Measurements from ENCODE around the gene TSPAN15. TPM values are rescaled to one million over a fixed set of nuclear protein-coding genes. Genes with fewer than 3 reads are reported as not detected.

TSPAN15 gene
- polyA plus RNA-seq, 1 donor (not counting 4 experiments of a cell fraction or from before 2014, with no cell fraction given): 2.1 TPM

DNA sequence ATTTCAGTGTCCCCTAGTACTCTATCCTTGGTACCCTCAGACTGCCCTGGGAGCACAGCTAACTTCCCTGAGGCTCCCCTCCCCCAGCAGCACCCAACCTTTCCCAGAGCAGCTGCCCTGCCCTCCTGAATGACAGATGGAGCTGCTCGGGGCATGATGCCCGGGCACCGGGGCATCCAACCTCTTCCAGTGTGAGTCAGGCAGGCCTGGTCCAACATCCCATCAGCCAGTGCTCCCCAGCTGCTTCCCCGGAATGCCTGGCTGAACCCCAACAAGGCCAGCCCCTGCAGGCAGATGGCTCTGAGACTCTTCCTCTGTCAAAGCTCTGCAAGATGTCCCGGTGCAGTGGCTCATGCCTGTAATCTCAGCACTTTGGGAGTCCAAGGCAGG is 11.9 kb upstream of the TSPAN15 start:
- H3K9me1 ChIP-seq (ENCODE audit: control insufficient read depth, extremely low read depth, insufficient read depth, low read length): no peaks in the 10 kb centered on the region
- H3K9ac ChIP-seq (ENCODE audit: control insufficient read depth, extremely low read depth, insufficient read depth, low read length): peak overlapping the region; percentile 74
- DNase-seq (ENCODE audit: low read depth, low spot score) (no peak), FAIRE-seq (peak; percentile 83)
- peak overlapping the region; percentile 91 for H3K27ac ChIP-seq (ENCODE audit: control insufficient read depth, insufficient read depth, low read length)
- dilution Hi-C loops (cut with MboI; ENCODE audit: extremely low pct_ligation_motif_present, low sequenced_read_pairs): no loop called here
- H3K9me3 ChIP-seq (ENCODE audit: control insufficient read depth, low read depth, low read length): no peaks in the 10 kb centered on the region
- no peak for TF ChIP-seq EZH2 (IDR thresholded peaks at IDR 0.05; ENCODE audit: low read length)
- TF ChIP-seq, protein P1, sequence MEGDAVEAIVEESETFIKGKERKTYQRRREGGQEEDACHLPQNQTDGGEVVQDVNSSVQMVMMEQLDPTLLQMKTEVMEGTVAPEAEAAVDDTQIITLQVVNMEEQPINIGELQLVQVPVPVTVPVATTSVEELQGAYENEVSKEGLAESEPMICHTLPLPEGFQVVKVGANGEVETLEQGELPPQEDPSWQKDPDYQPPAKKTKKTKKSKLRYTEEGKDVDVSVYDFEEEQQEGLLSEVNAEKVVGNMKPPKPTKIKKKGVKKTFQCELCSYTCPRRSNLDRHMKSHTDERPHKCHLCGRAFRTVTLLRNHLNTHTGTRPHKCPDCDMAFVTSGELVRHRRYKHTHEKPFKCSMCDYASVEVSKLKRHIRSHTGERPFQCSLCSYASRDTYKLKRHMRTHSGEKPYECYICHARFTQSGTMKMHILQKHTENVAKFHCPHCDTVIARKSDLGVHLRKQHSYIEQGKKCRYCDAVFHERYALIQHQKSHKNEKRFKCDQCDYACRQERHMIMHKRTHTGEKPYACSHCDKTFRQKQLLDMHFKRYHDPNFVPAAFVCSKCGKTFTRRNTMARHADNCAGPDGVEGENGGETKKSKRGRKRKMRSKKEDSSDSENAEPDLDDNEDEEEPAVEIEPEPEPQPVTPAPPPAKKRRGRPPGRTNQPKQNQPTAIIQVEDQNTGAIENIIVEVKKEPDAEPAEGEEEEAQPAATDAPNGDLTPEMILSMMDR (optimal IDR thresholded peaks at IDR 0.05 in 1 of 3, IDR thresholded peaks at IDR 0.05 in 1 of 3, conservative IDR thresholded peaks at IDR 0.05 in 1 of 3; ENCODE audit: extremely low read depth in 1 of 3, insufficient read depth in 2 of 3, low read length in 3 of 3): no peak
- H4K20me1 ChIP-seq (ENCODE audit: control insufficient read depth, extremely low read depth, insufficient read depth, low read length): no peaks in the 10 kb centered on the region
- H3K36me3 ChIP-seq (ENCODE audit: control insufficient read depth in 2 of 2, extremely low read depth in 1 of 2, insufficient read depth in 2 of 2, low read length in 2 of 2): no peaks in the 10 kb centered on the region
- peak overlapping the region; percentile 64 for H3K4me2 ChIP-seq (ENCODE audit: control insufficient read depth, extremely low read depth, insufficient read depth, low read depth, low read length)
- peak overlapping the region in 2 of 3 experiments; percentile 11 to 29 for H3K4me3 ChIP-seq (ENCODE audit: control insufficient read depth in 2 of 3, extremely low read depth in 1 of 3, insufficient read depth in 2 of 3, low read depth in 1 of 3, low read length in 3 of 3)
- H3K79me2 ChIP-seq (ENCODE audit: control insufficient read depth, insufficient read depth, low read length): no peaks in the 10 kb centered on the region
- peaks cover 35% of the 10 kb centered on the region for H3K4me1 ChIP-seq (ENCODE audit: control insufficient read depth, extremely low read depth, insufficient read depth, low read length)
- H3K27me3 ChIP-seq (ENCODE audit: control insufficient read depth, extremely low read depth, insufficient read depth, low read length): no peaks in the 10 kb centered on the region
- H2AFZ ChIP-seq (ENCODE audit: control insufficient read depth, low read length): peak overlapping the region; percentile 45

DNA sequence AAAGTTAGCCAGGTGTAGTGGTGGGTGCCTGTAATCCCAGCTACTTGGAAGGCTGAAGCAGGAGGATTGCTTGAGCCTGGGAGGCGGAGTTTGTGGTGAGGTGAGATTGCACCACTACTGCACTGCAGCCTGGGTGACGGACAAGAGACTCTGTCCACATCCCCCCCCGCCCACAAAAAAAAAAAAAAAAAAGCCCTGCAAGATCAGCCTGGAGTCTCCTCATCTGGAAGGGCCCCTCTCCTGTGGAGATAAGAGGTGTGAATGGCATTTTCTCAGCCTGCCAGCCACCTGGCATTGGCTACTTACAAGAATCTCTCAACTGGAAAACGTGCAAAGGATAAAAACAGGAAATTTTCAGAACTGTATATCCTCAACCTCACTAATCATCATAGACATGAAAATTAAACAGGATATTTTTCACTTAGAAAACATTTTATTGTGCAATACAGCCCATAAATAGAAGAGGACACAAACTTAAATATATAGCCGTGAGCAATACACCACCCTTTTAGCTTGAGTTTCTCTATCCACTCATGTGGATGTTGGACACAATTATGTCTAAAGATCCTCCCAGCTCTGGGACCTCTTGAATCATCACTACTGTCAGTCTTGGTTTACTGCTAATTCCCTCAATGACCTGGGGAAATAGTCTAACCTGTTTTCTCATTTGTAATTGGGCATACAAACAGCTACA is 11.3 kb upstream of the TSPAN15 start:
- Histone ChIP-seq H3K4me1 (ENCODE audit: control insufficient read depth, extremely low read depth, insufficient read depth, low read length) (peaks cover 35% of the 10 kb centered on the region), H3K4me2 (ENCODE audit: control insufficient read depth, extremely low read depth, insufficient read depth, low read depth, low read length) (peak overlapping the region; percentile 64), H4K20me1 (ENCODE audit: control insufficient read depth, extremely low read depth, insufficient read depth, low read length) (no peaks in the 10 kb centered on the region), H3K36me3 (ENCODE audit: control insufficient read depth in 2 of 2, extremely low read depth in 1 of 2, insufficient read depth in 2 of 2, low read length in 2 of 2) (no peaks in the 10 kb centered on the region), H3K27ac (ENCODE audit: control insufficient read depth, insufficient read depth, low read length) (peak overlapping the region; percentile 91), H3K9ac (ENCODE audit: control insufficient read depth, extremely low read depth, insufficient read depth, low read length) (no peak overlapping the region), H2AFZ (ENCODE audit: control insufficient read depth, low read length) (no peak overlapping the region), H3K4me3 (ENCODE audit: control insufficient read depth in 2 of 3, extremely low read depth in 1 of 3, insufficient read depth in 2 of 3, low read depth in 1 of 3, low read length in 3 of 3) (peak overlapping the region in 1 of 3 experiments; percentile 34), H3K9me1 (ENCODE audit: control insufficient read depth, extremely low read depth, insufficient read depth, low read length) (no peaks in the 10 kb centered on the region), H3K27me3 (ENCODE audit: control insufficient read depth, extremely low read depth, insufficient read depth, low read length) (no peaks in the 10 kb centered on the region), H3K79me2 (ENCODE audit: control insufficient read depth, insufficient read depth, low read length) (no peaks in the 10 kb centered on the region), H3K9me3 (ENCODE audit: control insufficient read depth, low read depth, low read length) (no peaks in the 10 kb centered on the region)
- FAIRE-seq: no peak
- no peak for DNase-seq (ENCODE audit: low read depth, low spot score)
- dilution Hi-C loops (cut with MboI; ENCODE audit: extremely low pct_ligation_motif_present, low sequenced_read_pairs): no loop called here
- TF ChIP-seq, protein P1 (optimal IDR thresholded peaks at IDR 0.05 in 1 of 3, IDR thresholded peaks at IDR 0.05 in 1 of 3, conservative IDR thresholded peaks at IDR 0.05 in 1 of 3; ENCODE audit: extremely low read depth in 1 of 3, insufficient read depth in 2 of 3, low read length in 3 of 3): no peak
- no peak for TF ChIP-seq EZH2 (IDR thresholded peaks at IDR 0.05; ENCODE audit: low read length)
